HG02970 (cell line): ENCODE data around the gene TMEM128.

ENCODE experiments used
- ATAC-seq: cut with Tn5 transposase; IDR thresholded peaks from one replicate; pipeline ENCODE4 v1.9.1; 2021; ENCODE audit warnings: mild to moderate bottlenecking, moderate library complexity, moderate number of reproducible peaks; ENCODE audit not compliant: unreplicated experiment, low FRiP score

The TMEM128 gene, protein sequence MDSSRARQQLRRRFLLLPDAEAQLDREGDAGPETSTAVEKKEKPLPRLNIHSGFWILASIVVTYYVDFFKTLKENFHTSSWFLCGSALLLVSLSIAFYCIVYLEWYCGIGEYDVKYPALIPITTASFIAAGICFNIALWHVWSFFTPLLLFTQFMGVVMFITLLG

DNA sequence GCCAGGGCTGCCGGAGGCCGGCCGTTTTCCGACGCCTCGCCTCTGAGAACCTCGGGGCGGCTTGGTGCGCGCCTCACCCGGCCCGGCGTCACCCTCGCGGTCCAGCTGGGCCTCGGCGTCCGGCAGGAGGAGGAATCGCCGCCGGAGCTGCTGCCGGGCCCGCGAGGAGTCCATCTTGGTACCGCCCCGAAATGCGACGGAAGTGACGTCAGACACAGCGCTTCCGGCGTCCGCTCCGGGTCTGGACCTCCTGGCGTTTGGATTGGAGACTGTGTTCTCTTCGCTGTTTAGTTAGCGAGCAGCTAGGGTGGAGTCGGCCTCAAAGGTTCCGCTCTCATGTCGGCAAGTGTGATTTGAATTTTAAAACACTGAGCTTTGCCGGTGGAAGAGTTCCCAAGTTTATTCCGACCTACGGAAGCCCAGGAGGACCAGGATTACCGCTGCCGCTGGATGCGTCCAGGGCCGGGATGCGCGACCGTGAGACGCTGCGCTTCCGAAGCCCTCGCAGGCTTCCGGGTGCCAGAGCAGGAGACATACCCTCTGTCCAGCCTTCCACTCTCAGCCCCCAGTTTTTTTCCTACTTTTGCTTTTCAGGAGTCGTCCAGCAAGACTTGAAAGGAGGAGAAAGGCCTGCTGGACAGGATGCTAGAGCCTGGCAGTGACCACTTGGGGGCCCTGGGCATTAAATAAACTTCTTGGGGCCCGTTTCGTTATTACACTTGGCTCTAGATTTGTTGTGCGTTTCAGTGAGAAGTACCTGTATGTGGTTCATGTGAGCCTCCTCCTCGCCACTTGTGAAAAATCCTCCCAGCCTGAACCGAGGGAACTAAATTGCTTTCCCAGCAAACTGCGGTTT lies at the start of gene TMEM128:
TSS of gene TMEM128 (minus strand) at position 195 of the 856 bp plus-strand sequence. CDS start at position 174, 21 bp downstream.
- ATAC-seq = peak; percentile 92

DNA sequence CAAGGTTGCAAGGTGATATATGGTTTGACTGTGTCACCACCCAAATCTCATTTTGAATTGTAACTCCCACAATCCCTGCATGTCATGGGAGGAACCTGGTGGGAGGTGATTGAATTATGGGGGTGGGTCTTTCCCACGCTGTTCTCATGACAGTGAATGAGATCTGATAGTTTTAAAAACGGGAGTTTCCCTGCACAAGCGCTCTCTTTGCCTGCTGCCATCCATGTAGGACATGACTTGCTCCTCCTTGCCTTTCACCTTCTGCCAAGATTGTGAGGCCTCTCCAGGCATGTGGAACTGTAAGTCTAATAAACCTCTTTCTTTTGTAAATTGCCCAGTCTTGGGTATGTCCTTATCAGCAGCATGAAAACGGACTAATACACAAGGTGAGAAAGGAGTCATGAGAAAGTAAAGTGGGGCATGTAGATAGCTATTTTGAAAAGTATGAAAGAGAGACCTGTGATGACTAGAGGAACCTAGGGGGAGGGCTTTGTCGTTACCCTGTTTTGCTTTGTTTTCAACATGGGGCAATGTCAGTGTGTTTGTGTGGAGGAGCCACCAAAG lies 48.3 kb upstream of the TMEM128 start:
- no peak for ATAC-seq

DNA sequence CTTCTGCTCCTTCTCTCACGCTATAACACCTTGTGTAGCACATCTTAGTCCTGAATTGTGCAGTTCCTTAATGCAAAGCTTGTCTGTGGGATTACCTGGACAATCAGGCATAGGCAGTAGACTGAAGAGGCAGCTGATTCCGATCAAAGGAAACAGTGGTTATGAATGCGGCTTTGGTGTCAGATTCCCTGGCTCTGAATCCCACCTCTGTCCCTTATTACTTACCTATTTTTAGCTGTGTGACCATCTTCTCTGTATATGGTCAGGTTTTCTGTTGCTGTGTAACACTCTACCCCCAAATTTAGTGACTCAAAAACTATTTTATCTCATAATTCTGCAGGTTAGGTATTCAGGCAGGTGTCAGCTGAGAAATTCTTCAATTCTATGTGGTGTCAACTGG lies 45.3 kb upstream of the TMEM128 start:
- ATAC-seq = no peak

DNA sequence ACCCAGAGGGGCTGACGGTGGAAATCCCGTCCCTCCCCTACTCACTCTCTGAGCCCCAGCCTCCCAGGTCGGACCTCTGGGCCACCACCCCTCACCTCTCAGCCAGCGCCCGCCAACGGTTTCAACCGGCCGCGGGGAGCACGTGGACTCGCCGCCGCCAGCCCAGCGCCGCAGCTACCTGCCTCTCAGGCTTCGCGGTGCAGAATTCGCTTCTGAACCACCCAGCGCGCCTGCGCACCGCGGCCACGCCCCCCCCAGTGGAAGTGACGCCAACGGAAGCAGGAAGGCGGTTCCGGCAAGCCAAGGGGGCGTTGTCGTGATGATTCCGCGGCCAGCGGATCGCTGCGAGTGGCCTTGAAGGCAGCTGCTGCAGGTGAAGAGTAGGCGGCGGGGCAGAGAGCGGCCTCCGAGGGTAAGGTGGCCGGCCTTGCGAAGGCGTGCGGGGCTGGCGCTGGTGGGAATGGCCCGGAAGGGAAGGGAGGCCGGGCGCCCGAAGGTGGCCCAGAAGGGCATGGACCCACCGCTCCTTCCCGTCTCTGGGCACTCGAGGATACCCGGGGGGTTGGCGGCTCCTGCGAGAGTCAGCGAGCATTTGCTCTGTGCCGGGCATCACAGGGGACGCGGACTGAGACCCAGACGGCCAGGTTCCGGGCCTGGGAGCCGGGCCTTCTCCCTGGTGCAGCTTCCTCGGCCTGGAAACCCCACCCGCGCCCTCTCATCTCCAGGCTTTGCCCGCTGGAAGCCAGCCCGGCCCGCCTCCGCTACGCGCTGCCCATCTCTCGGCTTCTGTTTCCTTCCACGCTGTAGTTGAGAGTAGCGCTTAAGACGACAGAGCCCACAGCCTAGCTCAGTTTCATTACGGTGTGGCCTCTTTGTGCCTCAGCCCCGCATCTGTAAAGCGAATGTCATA lies 42.2 kb upstream of the TMEM128 start, which contains the start of the genes LYAR and ZBTB49:
TSS of gene LYAR (minus strand) at position 214 of the 910 bp plus-strand sequence. CDS start 6,412 bp downstream, outside the sequence.
TSS of gene ZBTB49 (plus strand) at position 311 of the 910 bp plus-strand sequence. CDS start 9,695 bp downstream, outside the sequence.
- peak; percentile 94 for ATAC-seq

DNA sequence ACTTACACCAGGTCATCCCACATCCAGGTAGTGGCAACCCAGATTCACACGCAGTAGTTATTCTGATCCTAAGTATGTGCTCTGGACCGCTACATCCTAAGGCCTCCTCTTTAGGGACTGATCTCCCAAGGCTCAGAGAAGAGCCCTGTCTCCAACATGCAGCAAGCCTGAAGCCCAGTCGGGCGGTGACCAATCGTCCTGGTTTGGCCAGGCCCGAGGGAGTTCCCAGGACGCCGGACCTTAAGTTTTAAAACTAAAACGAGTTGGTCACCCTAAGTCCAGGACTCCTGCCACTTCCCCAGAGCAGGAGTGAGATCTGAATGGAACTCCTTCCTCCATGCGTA lies 41.5 kb upstream of the TMEM128 start:
- ATAC-seq = peak; percentile 13

DNA sequence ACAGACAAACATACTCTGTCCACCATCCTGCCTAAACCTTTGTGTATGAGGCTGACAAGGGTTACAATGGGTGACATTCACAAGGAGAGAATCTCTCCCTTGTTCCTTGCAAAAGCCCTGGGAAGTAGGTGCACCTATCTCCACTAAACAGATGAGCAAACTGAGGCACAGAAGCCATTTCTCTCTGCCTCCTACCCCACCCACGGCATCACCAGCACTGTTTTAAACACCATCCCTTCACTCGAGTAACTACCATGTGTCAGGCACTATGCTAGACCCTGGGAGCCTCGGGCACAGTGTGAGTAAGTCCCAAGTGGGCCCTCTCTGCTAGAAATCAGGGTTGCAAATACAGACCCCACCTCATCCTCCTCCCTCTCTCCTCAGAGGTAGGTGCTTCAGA lies 41.0 kb upstream of the TMEM128 start:
- no peak for ATAC-seq

DNA sequence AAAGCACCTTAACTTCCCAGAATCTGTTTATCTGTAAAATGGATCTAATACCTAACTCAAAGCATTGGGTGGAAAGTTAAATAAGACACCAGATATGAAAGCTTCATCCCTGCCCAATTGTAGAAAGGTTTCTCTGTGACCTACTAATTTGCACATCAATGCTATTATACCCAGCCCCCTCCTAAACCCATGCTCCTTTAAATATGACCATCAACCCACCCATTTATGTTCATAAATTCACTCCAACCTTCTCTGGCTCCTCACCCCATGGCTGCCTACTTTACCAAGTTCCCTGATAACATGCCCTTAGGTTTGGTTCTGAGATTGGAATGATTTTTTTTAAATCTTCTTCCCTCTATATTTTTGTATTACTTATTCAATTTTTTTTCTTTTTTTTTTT lies 40.1 kb upstream of the TMEM128 start:
- ATAC-seq = no peak

DNA sequence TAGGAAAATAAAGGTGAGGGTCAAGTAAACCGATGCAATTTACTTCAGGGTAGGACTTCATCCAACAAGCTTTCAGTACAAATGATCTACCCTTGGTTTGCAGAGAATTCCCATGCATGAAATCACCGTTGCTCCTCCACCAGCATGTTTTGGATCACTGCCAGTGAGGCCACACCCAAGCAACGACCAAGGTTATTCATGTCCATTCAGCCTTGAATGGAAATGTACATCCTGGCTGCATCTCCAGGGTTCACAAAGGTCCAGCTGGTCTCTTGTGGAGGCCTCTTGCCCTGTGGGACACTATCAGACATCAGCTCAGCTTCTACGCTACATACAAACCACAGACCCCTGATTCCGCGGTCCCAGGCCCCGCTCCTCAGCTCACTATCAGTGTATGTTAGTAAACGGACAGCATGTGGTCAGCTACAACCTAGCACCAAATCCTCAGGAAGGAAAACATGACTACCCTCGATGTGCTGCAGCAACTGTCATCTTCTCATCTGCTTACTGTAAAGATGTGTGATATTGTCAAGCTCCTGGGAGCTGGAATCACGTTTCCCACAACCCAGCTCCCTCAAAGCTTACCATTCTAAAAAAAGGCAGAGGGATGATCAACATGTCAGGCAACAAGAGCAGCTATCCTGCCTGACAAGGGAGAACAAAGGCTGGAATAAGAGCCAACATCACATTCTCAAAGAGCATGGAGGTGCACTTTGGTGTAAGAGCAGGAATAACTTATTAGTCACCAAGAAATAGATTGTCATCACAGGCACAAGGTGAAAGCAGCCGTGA lies 37.0 kb upstream of the TMEM128 start:
- ATAC-seq = no peak

DNA sequence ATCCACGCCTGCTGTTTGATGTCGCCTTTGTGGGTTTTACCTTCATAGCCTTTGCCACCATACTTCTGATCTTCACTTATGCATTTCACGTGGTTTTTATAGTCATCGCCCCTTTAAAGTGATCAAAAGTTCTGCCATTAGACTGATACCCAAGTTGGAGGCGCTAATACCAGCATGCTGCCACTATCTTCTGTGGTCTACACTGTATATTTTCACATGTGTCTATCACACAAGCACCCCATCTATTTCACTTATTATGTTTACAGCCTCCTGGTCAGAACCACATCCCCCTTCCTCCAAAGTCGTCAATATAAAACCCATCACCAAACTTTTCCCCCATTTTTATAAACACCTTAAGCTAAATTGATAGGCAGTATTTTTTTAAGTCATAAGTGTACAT lies 33.8 kb upstream of the TMEM128 start:
- ATAC-seq = no peak

DNA sequence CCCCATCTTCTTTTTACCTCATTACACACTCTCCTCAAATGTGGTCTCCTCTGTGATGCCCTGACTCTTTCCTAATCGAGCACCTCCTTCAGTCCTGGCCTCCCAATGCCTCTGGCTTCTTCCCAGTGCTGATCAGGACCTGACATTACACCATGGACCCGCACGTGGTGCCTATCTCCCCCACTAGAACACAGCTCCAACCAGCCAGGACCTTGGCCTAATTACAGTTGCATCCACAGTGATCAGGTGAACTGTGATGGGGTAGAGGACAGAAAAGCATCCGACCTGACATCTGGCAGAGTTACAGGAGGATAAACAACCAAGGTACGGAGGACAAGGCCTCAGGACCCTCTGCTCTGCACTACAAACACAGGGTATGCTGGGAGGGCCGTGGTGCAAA lies 29.5 kb upstream of the TMEM128 start:
- ATAC-seq = no peak

DNA sequence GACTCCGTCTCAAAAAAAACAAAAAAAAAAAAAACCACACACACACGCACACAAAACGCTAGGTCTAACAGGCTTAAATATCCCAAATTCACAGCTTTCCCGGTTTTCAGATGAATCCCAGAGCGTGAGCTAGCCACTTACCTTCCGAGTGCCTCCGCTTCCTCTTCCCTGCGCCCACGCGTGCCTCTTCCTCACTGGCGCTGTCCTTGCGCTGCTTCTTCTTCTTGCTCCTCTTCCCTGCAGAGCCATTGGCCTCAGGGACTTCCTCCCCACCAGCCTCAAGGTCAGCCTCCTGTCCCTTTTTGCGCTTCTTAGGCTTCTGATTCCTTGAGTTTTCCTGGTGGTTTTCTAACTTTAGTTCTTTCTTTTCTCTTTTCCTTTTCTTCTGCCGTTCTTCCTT lies 26.2 kb upstream of the TMEM128 start:
- ATAC-seq = no peak

DNA sequence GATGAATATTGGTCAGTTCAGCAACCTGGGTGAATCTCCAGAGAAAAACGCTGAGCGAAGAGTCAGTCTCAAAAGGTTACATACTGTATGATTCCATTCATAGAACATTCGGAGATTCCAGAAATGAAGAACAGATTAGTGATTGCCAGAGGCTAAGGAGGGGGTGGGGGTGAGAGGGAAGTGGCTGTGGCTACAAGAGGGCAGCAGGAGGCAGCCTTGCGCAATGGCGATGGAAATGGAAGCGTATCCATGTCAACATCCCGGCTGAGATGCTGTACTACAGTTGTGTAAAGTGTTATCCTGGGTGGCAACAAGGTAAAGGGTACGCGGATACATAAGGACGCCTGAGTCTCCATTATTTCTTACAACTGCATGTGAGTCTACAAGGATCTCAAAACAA lies 23.9 kb upstream of the TMEM128 start:
- no peak for ATAC-seq

DNA sequence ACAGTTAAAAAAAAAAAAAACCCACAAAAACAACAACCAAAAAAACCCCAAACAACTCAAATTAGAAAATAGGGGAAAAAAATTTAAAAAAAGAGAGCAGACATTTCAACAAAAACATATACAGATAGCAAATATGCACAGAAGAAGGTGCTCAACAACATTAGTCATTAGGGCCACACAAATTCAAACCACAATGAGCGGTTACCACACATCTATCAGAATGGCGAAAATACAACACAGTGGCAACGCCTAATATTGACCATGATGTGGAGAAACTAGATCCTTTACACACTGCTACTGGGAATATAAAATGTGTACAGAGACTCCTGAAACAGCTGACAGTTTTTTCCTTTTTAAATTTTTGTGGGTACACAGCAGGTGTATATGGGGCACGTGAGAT lies 22.5 kb upstream of the TMEM128 start:
- ATAC-seq = no peak

DNA sequence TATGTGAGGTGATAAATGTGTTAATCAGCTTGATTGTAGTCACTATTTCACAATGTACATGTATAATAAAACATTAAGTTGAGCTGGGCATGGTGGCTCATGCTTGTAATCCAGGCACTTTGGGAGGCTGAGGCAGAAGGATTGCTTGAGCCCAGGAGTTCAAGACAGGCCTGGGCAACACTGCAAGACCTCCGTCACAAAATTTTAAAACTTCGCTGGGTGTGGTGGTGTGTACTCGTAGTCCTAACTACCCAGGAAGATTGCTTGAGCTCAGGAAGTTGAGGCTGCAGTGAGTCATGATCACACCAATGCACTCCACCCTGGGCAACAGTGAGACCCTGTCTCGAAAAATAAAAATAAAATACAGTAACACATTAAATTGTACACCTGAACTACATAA lies 21.8 kb upstream of the TMEM128 start:
- ATAC-seq = no peak

DNA sequence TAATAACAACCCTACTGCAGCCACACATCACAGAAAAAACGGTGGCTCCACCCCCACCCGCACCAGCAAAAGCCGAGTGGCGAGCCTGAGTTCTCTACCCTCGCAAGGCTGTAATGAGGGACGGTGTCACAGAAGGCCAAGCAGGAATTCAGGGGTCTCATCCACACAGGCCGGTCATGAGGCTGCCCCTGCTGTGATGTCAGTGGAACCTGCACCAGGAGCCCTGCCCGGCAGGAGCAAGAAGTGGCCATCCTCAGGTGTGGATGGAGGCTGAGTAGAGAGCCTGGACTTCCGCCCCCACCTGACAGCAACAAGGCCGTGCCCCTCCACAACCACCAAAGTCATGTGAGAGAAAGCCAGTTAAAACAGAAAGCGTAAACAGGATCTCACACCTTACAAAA lies 21.3 kb upstream of the TMEM128 start:
- ATAC-seq = no peak

DNA sequence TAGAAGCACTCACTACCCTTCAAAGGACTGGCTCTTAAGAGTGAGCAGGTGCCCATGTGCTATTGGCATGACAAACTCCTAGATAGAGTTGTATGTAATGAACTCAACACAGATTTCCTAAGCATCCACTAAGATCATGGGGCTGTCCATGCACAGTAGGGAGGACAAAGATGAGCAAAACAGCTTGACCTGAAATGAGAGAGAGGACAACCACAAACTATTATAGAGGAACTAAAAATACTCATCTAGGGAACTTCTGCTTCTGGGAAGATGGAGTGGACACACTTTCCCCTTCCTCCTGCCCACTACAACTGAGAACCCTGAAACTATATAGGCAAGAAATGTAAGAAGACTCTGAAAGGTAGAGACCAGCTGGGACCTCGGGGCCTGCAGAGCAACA lies 20.8 kb upstream of the TMEM128 start:
- no peak for ATAC-seq

DNA sequence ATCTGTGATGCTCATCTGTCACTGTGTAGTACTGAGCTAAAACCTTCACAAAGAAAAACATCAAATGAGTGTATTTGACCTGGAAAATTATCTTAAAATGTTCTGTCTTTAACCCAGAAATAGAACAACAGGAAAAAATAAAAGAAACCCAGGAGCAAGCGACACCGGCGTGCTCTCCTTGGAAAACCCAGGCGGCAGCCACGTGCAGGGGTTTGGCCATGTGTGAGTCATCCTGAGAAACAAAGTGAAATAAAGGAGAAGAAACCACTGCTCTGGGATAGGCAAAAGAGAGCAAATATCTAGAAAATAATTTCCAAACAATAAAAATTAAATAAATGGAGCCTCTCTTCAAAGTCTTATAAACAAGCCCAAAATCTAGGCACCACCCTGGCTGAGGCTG lies 20.0 kb upstream of the TMEM128 start:
- ATAC-seq = no peak

DNA sequence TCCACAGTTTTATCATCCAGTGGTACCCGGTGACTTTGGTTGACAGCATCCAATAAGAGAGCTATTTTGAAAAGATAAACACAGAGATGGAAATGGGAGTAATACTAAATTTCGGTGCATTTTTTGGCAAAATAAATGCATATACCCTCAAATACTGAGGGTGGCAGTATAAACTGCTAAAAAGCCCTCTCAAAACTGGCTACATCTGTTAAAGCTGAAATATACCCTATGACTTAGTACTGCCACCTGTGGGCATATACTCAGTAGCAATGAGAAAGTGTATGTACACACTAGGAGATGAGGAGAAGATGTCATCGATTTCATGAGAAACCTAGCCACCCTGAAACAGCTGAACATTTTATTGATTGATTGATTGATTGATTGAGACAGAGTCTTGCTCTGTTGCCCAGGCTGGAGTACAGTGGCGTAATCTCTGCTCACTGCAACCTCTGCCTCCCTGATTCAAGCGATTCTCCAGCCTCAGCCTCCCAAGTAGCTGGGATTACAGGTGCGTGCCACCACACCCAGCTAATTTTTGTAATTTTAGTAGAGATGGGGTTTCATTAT lies 12.2 kb upstream of the TMEM128 start:
- no peak for ATAC-seq

DNA sequence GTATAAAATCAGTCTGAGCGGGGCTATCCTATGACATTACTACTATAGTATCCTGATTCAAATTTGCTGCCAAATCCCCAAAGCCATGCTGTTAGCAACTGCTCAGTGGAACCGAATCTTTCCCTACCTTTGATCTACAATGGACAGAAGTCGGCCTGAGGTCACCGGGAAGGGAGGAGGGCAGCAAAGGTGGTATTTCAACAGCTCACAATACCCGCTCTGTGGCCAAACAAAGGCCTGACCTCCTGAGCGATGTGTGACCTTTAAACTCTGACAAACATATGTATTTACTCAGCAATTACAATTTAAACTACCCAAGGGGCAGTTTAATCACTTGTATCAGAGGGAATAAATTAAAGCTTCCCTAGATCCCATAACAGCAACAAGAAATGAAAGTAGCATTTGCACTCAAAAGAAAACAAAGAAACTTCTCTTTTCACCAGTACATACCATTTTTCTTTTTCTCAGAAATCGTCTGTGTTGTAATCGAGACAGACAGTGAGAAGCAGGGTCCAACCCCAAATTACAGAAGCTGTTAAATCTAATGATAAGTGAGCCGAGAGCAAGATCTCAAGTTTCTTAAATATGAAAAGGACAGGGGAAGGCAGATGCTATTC lies 11.6 kb upstream of the TMEM128 start:
- ATAC-seq = no peak
